Testis (tissue), 2 donors: Measurements from ENCODE around the gene UBTF.

ENCODE experiments used
- CTCF ChIP-seq, 3 experiments: fragments of 450-650 bp in 2 of 3; fragments of 200-600 bp in 1 of 3; sonication (generic) in 1 of 3; IDR thresholded peaks; one replicate each; pipeline ENCODE4 v1.5.1; 2016 to 2019; ENCODE audit warnings: antibody characterized with exemption in 3 of 3, mild to moderate bottlenecking in 2 of 3, moderate library complexity in 1 of 3
- POLR2A ChIP-seq: fragments of 450-650 bp; IDR thresholded peaks from one replicate; pipeline ENCODE4 v1.6.1; 2017; ENCODE audit warnings: antibody characterized with exemption, mild to moderate bottlenecking, moderate library complexity

- no peak for TF ChIP-seq CTCF (IDR thresholded peaks at IDR 0.05)
- TF ChIP-seq POLR2A, result no peak
Measured at GRCh38 chr17:44187131-44187899, 32.2 kb downstream of the UBTF start.
